Measurements from ENCODE around the gene GHR.

Gene GHR

DNA sequence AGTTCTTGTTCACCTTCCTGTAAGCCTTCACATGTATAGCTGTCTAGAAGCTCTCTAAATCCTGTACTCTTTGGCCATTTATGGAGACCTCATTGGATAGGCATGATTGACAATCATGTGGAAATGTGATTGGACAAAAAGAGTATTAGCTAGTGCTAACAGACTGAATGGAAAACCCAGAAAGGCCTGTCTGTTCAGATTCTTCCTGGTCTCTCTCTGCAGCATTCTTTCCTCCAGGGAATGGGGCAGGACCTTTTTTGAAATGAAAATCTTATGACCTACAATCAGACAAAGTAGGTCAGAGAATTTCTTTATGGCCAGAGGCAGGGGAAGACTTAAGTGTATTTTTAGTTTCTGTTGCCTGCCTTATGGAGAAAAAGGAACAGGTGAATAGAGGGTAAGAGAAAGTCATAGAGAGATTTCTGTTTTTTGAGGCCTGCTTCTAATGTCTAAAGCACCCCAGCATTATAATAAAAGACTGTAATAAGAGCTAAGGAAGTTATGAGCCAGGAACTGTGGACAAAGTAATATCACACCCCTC, 181.0 kb downstream of the GHR start:
- ChIA-PET CTCF (no interaction called here), POLR2A (no interaction called here)
- H3K4me3 ChIP-seq (ENCODE audit: low read depth, low read length) = no peak overlapping the region
- DNase-seq (ENCODE audit: low read depth, low spot score) = no peak
- TF ChIP-seq, protein P1, sequence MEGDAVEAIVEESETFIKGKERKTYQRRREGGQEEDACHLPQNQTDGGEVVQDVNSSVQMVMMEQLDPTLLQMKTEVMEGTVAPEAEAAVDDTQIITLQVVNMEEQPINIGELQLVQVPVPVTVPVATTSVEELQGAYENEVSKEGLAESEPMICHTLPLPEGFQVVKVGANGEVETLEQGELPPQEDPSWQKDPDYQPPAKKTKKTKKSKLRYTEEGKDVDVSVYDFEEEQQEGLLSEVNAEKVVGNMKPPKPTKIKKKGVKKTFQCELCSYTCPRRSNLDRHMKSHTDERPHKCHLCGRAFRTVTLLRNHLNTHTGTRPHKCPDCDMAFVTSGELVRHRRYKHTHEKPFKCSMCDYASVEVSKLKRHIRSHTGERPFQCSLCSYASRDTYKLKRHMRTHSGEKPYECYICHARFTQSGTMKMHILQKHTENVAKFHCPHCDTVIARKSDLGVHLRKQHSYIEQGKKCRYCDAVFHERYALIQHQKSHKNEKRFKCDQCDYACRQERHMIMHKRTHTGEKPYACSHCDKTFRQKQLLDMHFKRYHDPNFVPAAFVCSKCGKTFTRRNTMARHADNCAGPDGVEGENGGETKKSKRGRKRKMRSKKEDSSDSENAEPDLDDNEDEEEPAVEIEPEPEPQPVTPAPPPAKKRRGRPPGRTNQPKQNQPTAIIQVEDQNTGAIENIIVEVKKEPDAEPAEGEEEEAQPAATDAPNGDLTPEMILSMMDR (IDR thresholded peaks at IDR 0.05; ENCODE audit: insufficient read depth, low read length, missing control alignments) = no peak

- TF ChIP-seq, protein P1 (IDR thresholded peaks at IDR 0.05; ENCODE audit: insufficient read depth, low read length, missing control alignments) = no peak
- ChIA-PET CTCF (no interaction called here), POLR2A (interaction anchor here (0.7 kb wide), 1 partner anchor 807 kb away, joined by 3 read pairs; no protein-coding TSS in a partner anchor)
- no peak overlapping the region for H3K4me3 ChIP-seq (ENCODE audit: low read depth, low read length)
- DNase-seq (ENCODE audit: low read depth, low spot score) = no peak
These were observed 182.3 kb downstream of the GHR start for GRCh38 chr5:42605490-42605889.

- POLR2A ChIA-PET = no interaction called here
- CTCF ChIA-PET = interaction anchor here (1.0 kb wide), 1 partner anchor 183 kb away, joined by 3 read pairs; the partner anchor contains the start of gene GHR
- H3K4me3 ChIP-seq (ENCODE audit: low read depth, low read length) = no peak overlapping the region
- TF ChIP-seq, protein P1 (IDR thresholded peaks at IDR 0.05; ENCODE audit: insufficient read depth, low read length, missing control alignments) = no peak
- no peak for DNase-seq (ENCODE audit: low read depth, low spot score)
These were observed 183.2 kb downstream of the GHR start for GRCh38 chr5:42606464-42606869.

- POLR2A ChIA-PET = no interaction called here
- no peak for DNase-seq (ENCODE audit: low read depth, low spot score)
- CTCF ChIA-PET = no interaction called here
- TF ChIP-seq, protein P1 (IDR thresholded peaks at IDR 0.05; ENCODE audit: insufficient read depth, low read length, missing control alignments) = no peak
- H3K4me3 ChIP-seq (ENCODE audit: low read depth, low read length) = no peak overlapping the region
These were observed 188.2 kb downstream of the GHR start for GRCh38 chr5:42611437-42611836.

GRCh38 chr5:42612750-42613366, 189.6 kb downstream of the GHR start:
- ChIA-PET POLR2A (no interaction called here), CTCF (interaction anchor here (1.4 kb wide), 1 partner anchor 30 kb away, joined by 4 read pairs; no protein-coding TSS in a partner anchor)
- DNase-seq (ENCODE audit: low read depth, low spot score) = no peak
- TF ChIP-seq, protein P1 (IDR thresholded peaks at IDR 0.05; ENCODE audit: insufficient read depth, low read length, missing control alignments) = no peak
- no peak overlapping the region for H3K4me3 ChIP-seq (ENCODE audit: low read depth, low read length)

GRCh38 chr5:42614509-42614908, 191.3 kb downstream of the GHR start:
- ChIA-PET POLR2A (no interaction called here), CTCF (interaction anchor here (1.4 kb wide), 1 partner anchor 32 kb away, joined by 4 read pairs; no protein-coding TSS in a partner anchor)
- TF ChIP-seq, protein P1 (IDR thresholded peaks at IDR 0.05; ENCODE audit: insufficient read depth, low read length, missing control alignments) = no peak
- DNase-seq (ENCODE audit: low read depth, low spot score) = no peak
- no peak overlapping the region for H3K4me3 ChIP-seq (ENCODE audit: low read depth, low read length)

All from AG04449 (cell line).